A673 (cell line): ENCODE data around the gene CFAP157. TPM values are rescaled to one million over a fixed set of nuclear protein-coding genes. Genes with fewer than 3 reads are reported as not detected.

Experiments
- BruUV-seq: library from RNA; stranded (reverse); fragments of 400-500 nt; replicated peaks from 2 replicates; lab custom pipeline; 2021; lab: Mats Ljungman, UMichigan
- CTCF ChIA-PET: fragments of 300-600 bp; sonication (Branson Sonifier 250); formaldehyde crosslinking; loops from one replicate; lab custom pipeline; 2022; ENCODE audit warnings: antibody characterized with exemption; lab: Charles Lee
- POLR2A ChIA-PET: fragments of 300-600 bp; sonication (Branson Sonifier 250); formaldehyde crosslinking; loops from one replicate; lab custom pipeline; 2022; ENCODE audit warnings: antibody characterized with exemption; ENCODE audit not compliant: low non-redundant PET; lab: Charles Lee
- DNase-seq: peaks from one replicate; pipeline ENCODE4 v3.0.0-alpha.2; 2015; ENCODE audit warnings: low spot score
- H3K27ac ChIP-seq: fragments of 200-600 bp; sonication (generic); 2 replicates; pipeline ENCODE4 v1.5.1; 2016; ENCODE audit warnings: mixed run types, low read depth, mild to moderate bottlenecking, mixed read lengths, antibody characterized with exemption, low read length; ENCODE audit not compliant: poor library complexity, severe bottlenecking
- H3K27me3 ChIP-seq: fragments of 200-600 bp; sonication (generic); replicated peaks from 2 replicates; pipeline ENCODE4 v1.6.1; 2017; ENCODE audit warnings: mixed run types, low read depth, mild to moderate bottlenecking, mixed read lengths, antibody characterized with exemption, low read length; ENCODE audit not compliant: insufficient read depth, poor library complexity
- H3K36me3 ChIP-seq: fragments of 200-600 bp; sonication (generic); 2 replicates; pipeline ENCODE4 v1.6.1; 2016; ENCODE audit warnings: mixed run types, mild to moderate bottlenecking, mixed read lengths, antibody characterized with exemption, low read length; ENCODE audit not compliant: insufficient read depth, poor library complexity, severe bottlenecking
- H3K4me1 ChIP-seq: fragments of 200-600 bp; sonication (generic); 2 replicates; pipeline ENCODE4 v1.6.1; 2017; ENCODE audit warnings: mixed run types, mild to moderate bottlenecking, mixed read lengths, antibody characterized with exemption, low read length; ENCODE audit not compliant: insufficient read depth, poor library complexity, severe bottlenecking
- H3K4me3 ChIP-seq: fragments of 200-600 bp; sonication (generic); 2 replicates; pipeline ENCODE4 v1.5.1; 2016; ENCODE audit warnings: low read depth, mixed run types, mild to moderate bottlenecking, mixed read lengths, low read length; ENCODE audit not compliant: poor library complexity, severe bottlenecking
- H3K9me3 ChIP-seq: fragments of 200-600 bp; sonication (generic); 2 replicates; pipeline ENCODE4 v1.6.1; 2016; ENCODE audit warnings: mixed run types, low read depth, mild to moderate bottlenecking, mixed read lengths, antibody characterized with exemption, low read length; ENCODE audit not compliant: poor library complexity, severe bottlenecking
- CTCF ChIP-seq: fragments of 300-800, 200-600 bp; sonication (generic); conservative IDR thresholded peaks from 2 replicates; pipeline ENCODE4 v1.5.1; 2017; ENCODE audit warnings: low read depth, mild to moderate bottlenecking, antibody characterized with exemption, low read length, moderate library complexity, mixed read lengths
- EZH2 ChIP-seq: fragments of 200-600 bp; sonication (generic); IDR thresholded peaks from 2 replicates; pipeline ENCODE4 v1.6.1; 2017; ENCODE audit warnings: borderline replicate concordance, low read depth, mild to moderate bottlenecking, mixed read lengths, antibody characterized with exemption, low read length; ENCODE audit not compliant: poor library complexity, severe bottlenecking
- intact Hi-C: fragments of 100-400 bp; cut with micrococcal nuclease; formaldehyde crosslinking; loops from one replicate; pipeline ENCODE4 v1.10.0; 2022; ENCODE audit not compliant: unreplicated experiment
- total RNA-seq: library from RNA; stranded (reverse); gene quantifications from 2 replicates; pipeline ENCODE4 v1.2.3, GENCODE V29; 2021

CFAP157 gene
- total RNA-seq, 1 experiment from 2014 or later = not detected

- peaks cover 52% of the 10 kb centered on the region for H3K27me3 ChIP-seq
- ChIA-PET POLR2A (no interaction called here), CTCF (interaction anchor here (0.7 kb wide), 1 partner anchor 19 kb away, joined by 3 read pairs; the partner anchor contains the start of gene TOR2A)
- H3K27ac ChIP-seq = no peak overlapping the region
- TF ChIP-seq CTCF (no peak), EZH2 (no peak)
- H3K36me3 ChIP-seq = no peaks in the 10 kb centered on the region
- intact Hi-C loops = no loop called here
- no peaks in the 10 kb centered on the region for H3K9me3 ChIP-seq
- DNase-seq = no peak
- no peak overlapping the region for H3K4me3 ChIP-seq
- H3K4me1 ChIP-seq = peaks cover 3% of the 10 kb centered on the region
- no TSS peak for BruUV-seq
These were observed 46.8 kb downstream of the CFAP157 start for GRCh38 chr9:127753622-127754021.

GRCh38 chr9:127754099-127755060 lies 47.6 kb downstream of the CFAP157 start:
- TF ChIP-seq CTCF = no peak
- TF ChIP-seq EZH2 = peak; percentile 78
- POLR2A ChIA-PET = no interaction called here
- DNase-seq = peak; percentile 51
- CTCF ChIA-PET = interaction anchor here (0.7 kb wide), 1 partner anchor 20 kb away, joined by 3 read pairs; the partner anchor contains the start of gene TOR2A
- H3K4me1 ChIP-seq = peaks cover 3% of the 10 kb centered on the region
- intact Hi-C loops = no loop called here
- no peak overlapping the region for H3K27ac ChIP-seq
- peaks cover 52% of the 10 kb centered on the region for H3K27me3 ChIP-seq
- no peak overlapping the region for H3K4me3 ChIP-seq
- H3K36me3 ChIP-seq = no peaks in the 10 kb centered on the region
- no TSS peak for BruUV-seq
- H3K9me3 ChIP-seq = no peaks in the 10 kb centered on the region

- Histone ChIP-seq H3K36me3 (no peaks in the 10 kb centered on the region), H3K4me1 (peaks cover 3% of the 10 kb centered on the region), H3K9me3 (no peaks in the 10 kb centered on the region), H3K27ac (no peak overlapping the region), H3K4me3 (no peak overlapping the region), H3K27me3 (peaks cover 52% of the 10 kb centered on the region)
- no TSS peak for BruUV-seq
- TF ChIP-seq EZH2 (peak; percentile 44), CTCF (no peak)
- POLR2A ChIA-PET = no interaction called here
- CTCF ChIA-PET = no interaction called here
- intact Hi-C loops = no loop called here
- DNase-seq = no peak
These were observed 48.6 kb downstream of the CFAP157 start for GRCh38 chr9:127755061-127756060.
